ENCODE data around the gene FANCI.

DNA sequence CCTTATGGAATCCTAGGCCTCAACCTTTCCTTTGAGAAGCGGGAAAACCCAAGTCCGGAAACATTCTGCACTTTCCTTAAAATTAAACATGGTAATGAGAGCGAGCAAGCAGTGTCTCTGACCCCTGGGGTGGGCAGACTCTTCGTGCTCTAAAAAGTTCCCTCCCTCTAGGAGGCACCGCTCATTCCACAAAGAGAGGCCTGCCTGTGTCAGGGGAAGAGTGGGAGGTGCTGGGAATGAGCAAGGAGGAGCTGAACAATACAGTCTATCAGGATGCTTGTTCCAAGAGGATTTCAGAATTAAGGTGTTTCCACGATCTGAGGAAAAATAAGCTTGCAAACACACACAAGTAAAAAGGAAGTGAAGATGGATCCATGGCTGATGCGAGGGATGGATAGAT, 16.4 kb upstream of the FANCI start:
- TF ChIP-seq EZH2 (IDR thresholded peaks at IDR 0.05; ENCODE audit: insufficient read depth, poor library complexity, severe bottlenecking) (no peak), EZH2phosphoT487 (IDR thresholded peaks at IDR 0.05; ENCODE audit: insufficient read depth, low read depth) (no peak)

All from GM23248 (cell line).